IMR-90 (cell line): ENCODE measurements around the gene SEC14L6. TPM values are rescaled to one million over a fixed set of nuclear protein-coding genes. Genes with fewer than 3 reads are reported as not detected.

ENCODE experiments used
- polyA plus RNA-seq, 3 experiments: library from polyadenylated mRNA; depleted of rRNA; stranded (reverse); fragments of >200 nt; gene quantifications; 2 replicates each; pipeline ENCODE4 v1.2.3, GENCODE V29; 2012; ENCODE audit warnings: low replicate concordance in 1 of 3
- total RNA-seq: library from RNA; depleted of rRNA; stranded (reverse); fragments of >200 nt; gene quantifications from 2 replicates; pipeline ENCODE4 v1.2.3, GENCODE V29; 2012; rRNA removed

Gene SEC14L6
- total and polyA plus RNA-seq, 2 of the 4 experiments (the other 2 are of a cell fraction) = 0.09 TPM; not detected in 1

Other genes with a start within 250 kb of the SEC14L6 start
- 16.3 and 18.9 TPM in 2 replicates for gene TBC1D10A, start 219.8 kb downstream of the SEC14L6 start, total RNA-seq
- gene TBC1D10A, start 219.8 kb downstream of the SEC14L6 start, polyA plus RNA-seq (2012; rRNA removed) = 33.1 and 34.4 TPM in 2 replicates
- 36.9 and 49.7 TPM in 2 replicates for gene SF3A1, start 189.8 kb downstream of the SEC14L6 start, total RNA-seq
- 67.2 and 68.9 TPM in 2 replicates for gene SF3A1, start 189.8 kb downstream of the SEC14L6 start, polyA plus RNA-seq (2012; rRNA removed)
- gene CCDC157, start 189.7 kb downstream of the SEC14L6 start, total RNA-seq = 0.83 and 0.90 TPM in 2 replicates
- gene CCDC157, start 189.7 kb downstream of the SEC14L6 start, polyA plus RNA-seq (2012; rRNA removed) = 2.2 and 2.6 TPM in 2 replicates
- gene RNF215, start 159.3 kb downstream of the SEC14L6 start, total RNA-seq = 13.6 and 15.8 TPM in 2 replicates
- 21.4 and 21.9 TPM in 2 replicates for gene RNF215, start 159.3 kb downstream of the SEC14L6 start, polyA plus RNA-seq (2012; rRNA removed)
- 37.8 and 54.8 TPM in 2 replicates for gene SEC14L2, start 149.7 kb downstream of the SEC14L6 start, total RNA-seq
- 24.0 and 38.7 TPM in 2 replicates for gene SEC14L2, start 149.7 kb downstream of the SEC14L6 start, polyA plus RNA-seq (2012; rRNA removed)
- 5.6 and 7.3 TPM in 2 replicates for gene MTFP1, start 121.0 kb downstream of the SEC14L6 start, total RNA-seq
- gene MTFP1, start 121.0 kb downstream of the SEC14L6 start, polyA plus RNA-seq (2012; rRNA removed) = 7.7 and 8.1 TPM in 2 replicates
- not detected in 2 replicates for gene SEC14L3, start 74.7 kb downstream of the SEC14L6 start, total RNA-seq
- not detected in 2 replicates for gene SEC14L3, start 74.7 kb downstream of the SEC14L6 start, polyA plus RNA-seq (2012; rRNA removed)
- not detected in 2 replicates for gene SEC14L4, start 41.0 kb downstream of the SEC14L6 start, total RNA-seq
- not detected in 2 replicates for gene SEC14L4, start 41.0 kb downstream of the SEC14L6 start, polyA plus RNA-seq (2012; rRNA removed)
- not detected in 2 replicates for gene GAL3ST1, start 27.9 kb upstream of the SEC14L6 start, total RNA-seq
- gene GAL3ST1, start 27.9 kb upstream of the SEC14L6 start, polyA plus RNA-seq (2012; rRNA removed) = not detected in 2 replicates
- 118 and 142 TPM in 2 replicates for gene PES1, start 45.2 kb upstream of the SEC14L6 start, total RNA-seq
- 113 and 120 TPM in 2 replicates for gene PES1, start 45.2 kb upstream of the SEC14L6 start, polyA plus RNA-seq (2012; rRNA removed)
- gene TCN2, start 60.4 kb upstream of the SEC14L6 start, total RNA-seq = 0.56 and 1.3 TPM in 2 replicates
- gene TCN2, start 60.4 kb upstream of the SEC14L6 start, polyA plus RNA-seq (2012; rRNA removed) = 3.6 and 4.0 TPM in 2 replicates
- 6.8 and 6.9 TPM in 2 replicates for gene SLC35E4, start 89.0 kb upstream of the SEC14L6 start, total RNA-seq
- gene SLC35E4, start 89.0 kb upstream of the SEC14L6 start, polyA plus RNA-seq (2012; rRNA removed) = 5.7 and 7.8 TPM in 2 replicates
- gene DUSP18, start 121.1 kb upstream of the SEC14L6 start, total RNA-seq = 12.2 and 14.9 TPM in 2 replicates
- gene DUSP18, start 121.1 kb upstream of the SEC14L6 start, polyA plus RNA-seq (2012; rRNA removed) = 14.3 and 14.9 TPM in 2 replicates
- 1.7 and 2.2 TPM in 2 replicates for gene OSBP2, start 148.1 kb upstream of the SEC14L6 start, total RNA-seq
- 1.8 and 2.2 TPM in 2 replicates for gene OSBP2, start 148.1 kb upstream of the SEC14L6 start, polyA plus RNA-seq (2012; rRNA removed)